K562 (cell line): ENCODE measurements around the gene HNRNPH1. TPM values are rescaled to one million over a fixed set of nuclear protein-coding genes. Genes with fewer than 3 reads are reported as not detected.

Source experiments
- ATAC-seq: fragments of 200-7000 bp; cut with Tn5 transposase; 3 replicates; pipeline ENCODE4 v1.9.1; 2020; ENCODE audit warnings: moderate library complexity
- BruUV-seq: library from RNA; stranded (reverse); fragments of 400-500 nt; replicated peaks from 2 replicates; lab custom pipeline; 2021; lab: Mats Ljungman, UMichigan
- CTCF ChIA-PET: fragments of 300-600 bp; formaldehyde crosslinking; extraction: SDS; loops from one replicate; lab custom pipeline; 2021; ENCODE audit warnings: low intra/inter-chr PET ratio; lab: Yijun Ruan, JAX
- POLR2A ChIA-PET: fragments of 300-600, 350-650 bp; sonication (Branson Sonifier 250); formaldehyde crosslinking; extraction: SDS; loops from one replicate; lab custom pipeline; 2021; ENCODE audit warnings: antibody characterized with exemption, inconsistent platforms; lab: Yijun Ruan, JAX
- DNase-seq, 4 experiments: peaks; one replicate each; pipeline versions ENCODE4 v3.0.0 to v3.0.0-alpha.2; 2011 to 2018; ENCODE audit warnings: low spot score in 3 of 4, mixed read lengths in 3 of 4; ENCODE audit errors: extremely low read depth in 1 of 4
- FAIRE-seq: peaks from 2 replicates; lab custom pipeline; 2011; peaks lifted over from hg19 to GRCh38; lab: Jason Lieb, UNC
- H2AFZ ChIP-seq: 2 replicates; pipeline ENCODE4 v1.6.0; 2011; ENCODE audit warnings: low read depth, low read length, control low read depth, inconsistent platforms
- H3K27ac ChIP-seq: fragments of 200-600 bp; 3 replicates; pipeline ENCODE4 v1.8.0; 2011; ENCODE audit warnings: low read depth, mild to moderate bottlenecking, control low read depth, inconsistent platforms, low read length, moderate library complexity, mixed read lengths; ENCODE audit errors: extremely low read depth
- H3K27me3 ChIP-seq, 2 experiments: fragments of 300-600 bp in 1 of 2; 2 replicates in 1 of 2; 3 replicates in 1 of 2; pipeline versions ENCODE4 v1.6.0 to v1.8.0; 2011; ENCODE audit warnings: inconsistent platforms in 2 of 2, low read length in 2 of 2, mild to moderate bottlenecking in 1 of 2, mixed read lengths in 1 of 2, moderate library complexity in 1 of 2; ENCODE audit not compliant: control insufficient read depth in 2 of 2, insufficient read depth in 2 of 2
- H3K36me3 ChIP-seq: fragments of 300-600 bp; 3 replicates; pipeline ENCODE4 v1.8.0; 2011; ENCODE audit warnings: mild to moderate bottlenecking, low read length, inconsistent platforms; ENCODE audit not compliant: control insufficient read depth, insufficient read depth
- H3K4me1 ChIP-seq, 2 experiments: fragments of 200-600 bp in 1 of 2; replicated peaks in 1 of 2; 2 replicates in 1 of 2; 3 replicates in 1 of 2; pipeline versions ENCODE4 v1.5.1 to v1.8.0; 2011; ENCODE audit warnings: inconsistent platforms in 2 of 2, low read length in 2 of 2, mild to moderate bottlenecking in 1 of 2, mixed read lengths in 1 of 2, moderate library complexity in 1 of 2; ENCODE audit not compliant: control insufficient read depth in 2 of 2, insufficient read depth in 2 of 2
- H3K4me2 ChIP-seq: 2 replicates; pipeline ENCODE4 v1.6.1; 2011; ENCODE audit warnings: low read length, control low read depth, inconsistent platforms, mixed read lengths; ENCODE audit not compliant: insufficient read depth
- H3K4me3 ChIP-seq: fragments of 200-600 bp; sonication (generic), shearing (Covaris generic); 2 replicates; pipeline ENCODE4 v1.5.1; 2016; ENCODE audit warnings: control low read depth, inconsistent platforms
- H3K79me2 ChIP-seq: fragments of 200-600 bp; 3 replicates; pipeline ENCODE4 v1.8.0; 2011; ENCODE audit warnings: low read length, inconsistent platforms; ENCODE audit not compliant: control insufficient read depth, insufficient read depth
- H3K9ac ChIP-seq, 2 experiments: 2 replicates each; pipeline versions ENCODE4 v1.6.0 to v1.6.1; 2011; ENCODE audit warnings: low read depth in 2 of 2, low read length in 2 of 2, control low read depth in 1 of 2, inconsistent platforms in 1 of 2, mild to moderate bottlenecking in 1 of 2, mixed read lengths in 1 of 2; ENCODE audit not compliant: insufficient read depth in 1 of 2
- H3K9me1 ChIP-seq: one replicate; pipeline ENCODE4 v1.6.0; 2011; ENCODE audit warnings: inconsistent platforms, mild to moderate bottlenecking, low read length, moderate library complexity; ENCODE audit not compliant: control insufficient read depth, insufficient read depth
- H3K9me3 ChIP-seq: replicated peaks from 2 replicates; pipeline ENCODE4 v1.5.1; 2011; ENCODE audit warnings: low read depth, low read length, inconsistent platforms; ENCODE audit not compliant: control insufficient read depth, insufficient read depth
- H4K20me1 ChIP-seq: replicated peaks from 2 replicates; pipeline ENCODE4 v1.6.1; 2011; ENCODE audit warnings: low read length, inconsistent platforms, mixed read lengths; ENCODE audit not compliant: control insufficient read depth, insufficient read depth
- BHLHE40 ChIP-seq: IDR thresholded peaks from 2 replicates; pipeline ENCODE4 v1.6.1; 2011; ENCODE audit warnings: low read length, improper control_type of control experiment
- ETV1 ChIP-seq: fragments of 450-650 bp; conservative IDR thresholded peaks from 2 replicates; pipeline ENCODE4 v1.6.1; 2016; ENCODE audit warnings: missing genetic modification characterization, control low read depth, low read depth, missing compliant biosample characterization
- KDM1A ChIP-seq, 2 experiments: fragments of 450-650 bp; IDR thresholded peaks; 2 replicates each; pipeline ENCODE4 v1.6.1; 2016; ENCODE audit warnings: mild to moderate bottlenecking in 2 of 2
- MYNN ChIP-seq, 2 experiments: sonication (generic); formaldehyde crosslinking in 1 of 2; IDR thresholded peaks; 2 replicates each; pipeline versions ENCODE4 v1.5.0 to v1.6.1; 2016 to 2020; ENCODE audit warnings: antibody characterized with exemption in 1 of 2, missing genetic modification reagents in 1 of 2
- NCOR1 ChIP-seq: fragments of 450-650 bp; IDR thresholded peaks from 2 replicates; pipeline ENCODE4 v1.6.1; 2016; ENCODE audit warnings: mild to moderate bottlenecking, moderate library complexity
- POLR2A ChIP-seq: fragments of 450-650 bp; conservative IDR thresholded peaks from 2 replicates; pipeline ENCODE4 v1.6.1; 2016
- POLR2AphosphoS5 ChIP-seq: IDR thresholded peaks from 2 replicates; pipeline ENCODE4 v1.6.1; 2011; ENCODE audit warnings: mild to moderate bottlenecking, low read depth, low read length, moderate library complexity; ENCODE audit not compliant: control insufficient read depth, insufficient read depth
- POLR2B ChIP-seq: fragments of 450-650 bp; IDR thresholded peaks from 2 replicates; pipeline ENCODE4 v1.6.1; 2018; ENCODE audit warnings: low read depth; ENCODE audit not compliant: partially characterized antibody
- POLR2G ChIP-seq: fragments of 200-400 bp; formaldehyde crosslinking; IDR thresholded peaks from 2 replicates; pipeline ENCODE4 v1.6.1; 2017; ENCODE audit warnings: low read depth, mild to moderate bottlenecking, antibody characterized with exemption, low read length, moderate library complexity
- RBFOX2 ChIP-seq: fragments of 200-400 bp; formaldehyde crosslinking; IDR thresholded peaks from 2 replicates; pipeline ENCODE4 v1.6.1; 2017; ENCODE audit warnings: low read depth, mild to moderate bottlenecking, low read length, moderate library complexity
- SUPT5H ChIP-seq: fragments of 450-650 bp; IDR thresholded peaks from 2 replicates; pipeline ENCODE4 v1.6.1; 2016
- YY1 ChIP-seq, 3 experiments: IDR thresholded peaks; 2 replicates each; pipeline ENCODE4 v1.6.1; 2011; ENCODE audit warnings: low read length in 2 of 3, mild to moderate bottlenecking in 2 of 3, moderate library complexity in 2 of 3, borderline replicate concordance in 1 of 3, control low read depth in 1 of 3, low read depth in 1 of 3; ENCODE audit not compliant: insufficient read depth in 3 of 3, insufficient replicate concordance in 2 of 3, control insufficient read depth in 1 of 3, insufficient read length in 1 of 3; ENCODE audit errors: extremely low read depth in 1 of 3
- ZBTB17 ChIP-seq: fragments of 450-650 bp; formaldehyde crosslinking; IDR thresholded peaks from 2 replicates; pipeline ENCODE4 v1.4.0; 2020; ENCODE audit warnings: mild to moderate bottlenecking
- WGBS: fragments of 100-300 bp; shearing (Covaris generic); methylation state at CpG from one replicate; pipeline ENCODE4 v1.1.6; 2016; ENCODE audit warnings: low coverage, mixed read lengths; ENCODE audit not compliant: insufficient coverage; ENCODE audit errors: missing lambda C conversion rate; 5-methylcytosine and 5-hydroxymethylcytosine counted together
- in situ Hi-C: fragments of 300-500 bp; cut with MboI; formaldehyde crosslinking; loops from 4 replicates; pipeline ENCODE4 v1.15.0; 2018; ENCODE audit warnings: inconsistent platforms, mixed read lengths
- intact Hi-C: fragments of 100-400 bp; cut with micrococcal nuclease; formaldehyde crosslinking; loops from 2 replicates; pipeline ENCODE4 v1.14.2; 2022
- polyA plus RNA-seq, 8 experiments: library from polyadenylated mRNA; depleted of rRNA in 4 of 8; stranded (reverse) in 5 of 8; unstranded in 3 of 8; fragments of >200 nt; fragmentation: Nextera tagmentation in 2 of 8; fragmentation: Illumina TruSeq in 1 of 8; extraction: Ambion mirVana in 2 of 8; extraction: Trizol in 1 of 8; gene quantifications; 2 replicates each; pipeline versions ENCODE4 v1.2.1 to v1.2.3, GENCODE V29; 2011 to 2014; ENCODE audit warnings: inconsistent platforms in 1 of 8, missing spikeins in 1 of 8
- total RNA-seq, 7 experiments: library from RNA; depleted of rRNA in 6 of 7; stranded (reverse); fragments of >200 nt in 6 of 7; fragmentation: Illumina TruSeq in 2 of 7; extraction: Trizol in 2 of 7; gene quantifications; 2 replicates each; pipeline versions ENCODE4 v1.2.1 to v1.2.3, GENCODE V29; 2011 to 2021; ENCODE audit warnings: low replicate concordance in 1 of 7
- TF ChIP-seq, protein P1 (sequence below): fragments of 450-650 bp; formaldehyde crosslinking; IDR thresholded peaks from 2 replicates; pipeline ENCODE4 v1.4.0; 2022; ENCODE audit warnings: missing genetic modification characterization
- TF ChIP-seq, protein P2 (sequence below), 2 experiments: IDR thresholded peaks; 2 replicates each; pipeline ENCODE4 v1.6.1; 2011; ENCODE audit warnings: borderline replicate concordance in 1 of 2, control low read depth in 1 of 2, low read depth in 1 of 2, low read length in 1 of 2, mild to moderate bottlenecking in 1 of 2, mixed read lengths in 1 of 2, moderate library complexity in 1 of 2; ENCODE audit not compliant: insufficient read depth in 1 of 2, insufficient read length in 1 of 2, poor library complexity in 1 of 2, severe bottlenecking in 1 of 2; ENCODE audit errors: extremely low read depth in 1 of 2
- TF ChIP-seq, protein P3 (sequence below): sonication (generic); formaldehyde crosslinking; IDR thresholded peaks from 2 replicates; pipeline ENCODE4 v1.8.1; 2023; ENCODE audit warnings: mild to moderate bottlenecking, missing genetic modification reagents

Gene HNRNPH1
- total and polyA plus RNA-seq, 9 of the 15 experiments (the other 6 are each of a cell fraction or from before 2014, with no cell fraction given): 103 to 656 (median 561) TPM

DNA sequence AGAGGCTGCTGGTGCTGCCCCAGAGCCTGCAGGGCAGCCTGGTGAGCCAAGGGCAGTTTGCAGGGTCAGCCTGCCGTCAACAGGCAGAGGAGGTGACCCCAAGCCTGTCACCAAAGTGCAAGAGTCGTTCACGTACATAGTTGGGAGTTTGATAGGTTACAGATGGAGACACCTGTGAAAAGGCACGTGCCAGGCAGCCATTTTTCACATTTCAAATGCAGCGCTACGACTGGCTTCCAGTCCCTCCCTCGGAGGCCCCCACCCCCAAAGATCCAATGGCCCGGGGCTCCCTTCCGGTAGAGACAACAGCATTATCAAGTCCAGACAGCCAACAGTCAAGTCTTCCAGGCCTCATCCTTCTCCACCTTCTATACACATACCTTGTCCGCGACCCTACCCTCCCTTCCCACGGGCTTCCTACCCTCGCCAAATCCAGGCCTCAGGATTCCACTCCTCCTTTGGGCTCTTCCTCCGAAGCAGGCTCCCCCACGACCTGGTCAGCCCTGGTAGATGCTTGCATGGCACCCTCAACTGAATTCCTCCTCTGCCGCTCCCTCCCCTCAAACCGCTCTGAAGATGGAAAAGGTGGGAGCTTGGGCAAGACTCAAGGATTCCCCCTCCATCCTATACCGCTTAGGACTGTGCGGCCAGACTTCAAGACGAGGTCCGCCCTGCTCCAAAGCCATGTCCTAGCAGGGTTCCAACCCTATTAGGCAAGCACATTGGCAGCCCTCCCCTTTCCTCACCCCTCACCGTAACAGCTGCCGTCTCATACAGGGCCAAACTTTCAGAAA is 13.2 kb downstream of the HNRNPH1 start:
- CTCF ChIA-PET: no interaction called here
- ATAC-seq: no peak
- peaks cover 88% of the 10 kb centered on the region for H3K36me3 ChIP-seq
- TF ChIP-seq POLR2A: peak; percentile 53; the same call in 1 of the 2 replicates
- TF ChIP-seq, protein P1, sequence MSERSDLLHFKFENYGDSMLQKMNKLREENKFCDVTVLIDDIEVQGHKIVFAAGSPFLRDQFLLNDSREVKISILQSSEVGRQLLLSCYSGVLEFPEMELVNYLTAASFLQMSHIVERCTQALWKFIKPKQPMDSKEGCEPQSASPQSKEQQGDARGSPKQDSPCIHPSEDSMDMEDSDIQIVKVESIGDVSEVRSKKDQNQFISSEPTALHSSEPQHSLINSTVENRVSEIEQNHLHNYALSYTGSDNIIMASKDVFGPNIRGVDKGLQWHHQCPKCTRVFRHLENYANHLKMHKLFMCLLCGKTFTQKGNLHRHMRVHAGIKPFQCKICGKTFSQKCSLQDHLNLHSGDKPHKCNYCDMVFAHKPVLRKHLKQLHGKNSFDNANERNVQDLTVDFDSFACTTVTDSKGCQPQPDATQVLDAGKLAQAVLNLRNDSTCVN (CRISPR knock-in tag): no peak
- TF ChIP-seq SUPT5H: peak; percentile 45
- TF ChIP-seq MYNN (IDR thresholded peaks at IDR 0.05): 0 out of 2 replicates have a peak, but pooled peaks have one; percentile 16
- no peak for TF ChIP-seq MYNN (CRISPR knock-in tag; IDR thresholded peaks at IDR 0.05)
- 0 out of 2 replicates have a peak, but pooled peaks have one; percentile 7 for TF ChIP-seq NCOR1
- peak; percentile 47; the same call in 1 of the 2 replicates for TF ChIP-seq BHLHE40
- no peak for TF ChIP-seq ZBTB17 (CRISPR knock-in tag)
- peak; percentile 29 for TF ChIP-seq POLR2B
- TF ChIP-seq, protein P2, sequence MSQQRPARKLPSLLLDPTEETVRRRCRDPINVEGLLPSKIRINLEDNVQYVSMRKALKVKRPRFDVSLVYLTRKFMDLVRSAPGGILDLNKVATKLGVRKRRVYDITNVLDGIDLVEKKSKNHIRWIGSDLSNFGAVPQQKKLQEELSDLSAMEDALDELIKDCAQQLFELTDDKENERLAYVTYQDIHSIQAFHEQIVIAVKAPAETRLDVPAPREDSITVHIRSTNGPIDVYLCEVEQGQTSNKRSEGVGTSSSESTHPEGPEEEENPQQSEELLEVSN (IDR thresholded peaks at IDR 0.05; ENCODE audit: borderline replicate concordance in 1 of 2, extremely low read depth in 1 of 2, insufficient read depth in 1 of 2, insufficient read length in 1 of 2, low read depth in 1 of 2, low read length in 1 of 2, poor library complexity in 1 of 2, severe bottlenecking in 1 of 2): peak in 1 of 2 experiments; percentile 41
- peak; percentile 61 for TF ChIP-seq POLR2AphosphoS5
- TF ChIP-seq, protein P3, sequence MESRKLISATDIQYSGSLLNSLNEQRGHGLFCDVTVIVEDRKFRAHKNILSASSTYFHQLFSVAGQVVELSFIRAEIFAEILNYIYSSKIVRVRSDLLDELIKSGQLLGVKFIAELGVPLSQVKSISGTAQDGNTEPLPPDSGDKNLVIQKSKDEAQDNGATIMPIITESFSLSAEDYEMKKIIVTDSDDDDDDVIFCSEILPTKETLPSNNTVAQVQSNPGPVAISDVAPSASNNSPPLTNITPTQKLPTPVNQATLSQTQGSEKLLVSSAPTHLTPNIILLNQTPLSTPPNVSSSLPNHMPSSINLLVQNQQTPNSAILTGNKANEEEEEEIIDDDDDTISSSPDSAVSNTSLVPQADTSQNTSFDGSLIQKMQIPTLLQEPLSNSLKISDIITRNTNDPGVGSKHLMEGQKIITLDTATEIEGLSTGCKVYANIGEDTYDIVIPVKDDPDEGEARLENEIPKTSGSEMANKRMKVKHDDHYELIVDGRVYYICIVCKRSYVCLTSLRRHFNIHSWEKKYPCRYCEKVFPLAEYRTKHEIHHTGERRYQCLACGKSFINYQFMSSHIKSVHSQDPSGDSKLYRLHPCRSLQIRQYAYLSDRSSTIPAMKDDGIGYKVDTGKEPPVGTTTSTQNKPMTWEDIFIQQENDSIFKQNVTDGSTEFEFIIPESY: peak; percentile 75
- TF ChIP-seq RBFOX2: peak; percentile 44; the same call in 1 of the 2 replicates
- TF ChIP-seq ETV1 (tag): no peak
- peak; percentile 4; the same call in 1 of the 2 replicates for TF ChIP-seq POLR2G
- no peak for TF ChIP-seq KDM1A (IDR thresholded peaks at IDR 0.05)
- peak in 1 of 3 experiments; percentile 59 for TF ChIP-seq YY1 (IDR thresholded peaks at IDR 0.05; ENCODE audit: borderline replicate concordance in 1 of 3, control insufficient read depth in 1 of 3, extremely low read depth in 1 of 3, insufficient read depth in 3 of 3, insufficient read length in 1 of 3, insufficient replicate concordance in 2 of 3, low read depth in 1 of 3, low read length in 2 of 3)

More for the DNA sequence above, 13.2 kb downstream of the HNRNPH1 start:
- Histone ChIP-seq H3K79me2 (peaks cover 10% of the 10 kb centered on the region; the same call in 1 of the 3 replicates), H3K4me1 (peaks cover 24 to 32% of the 10 kb centered on the region in 2 experiments; a peak in 4 of 5 replicates), H2AFZ (no peak overlapping the region), H3K27me3 (no peaks in the 10 kb centered on the region), H3K9ac (0 out of 4 replicates have a peak overlapping the region, but pooled peaks of 1 of the 2 experiments have one; percentile 39), H3K27ac (peak overlapping the region; percentile 38), H3K4me3 (no peak overlapping the region), H4K20me1 (peaks cover 20% of the 10 kb centered on the region), H3K9me1 (no peaks in the 10 kb centered on the region), H3K4me2 (no peak overlapping the region), H3K9me3 (no peaks in the 10 kb centered on the region)
- POLR2A ChIA-PET: interaction anchor here (0.7 to 11.7 kb wide), 4 partner anchors 8 to 18 kb away, joined by 3 to 181 read pairs (median 9); partner anchors contain the start of gene HNRNPH1
- intact Hi-C loops: no loop called here
- in situ Hi-C loops: no loop called here
- BruUV-seq: no TSS peak
- 62% methylated on average over 21 of the region's 23 CpGs for WGBS
- FAIRE-seq: no peak
- peak in 1 of 4 experiments; percentile 48 for DNase-seq
